Mesendoderm (in vitro differentiated cells): ENCODE measurements around the gene RNASEH2A.

ENCODE experiments used
- DNase-seq: peaks from one replicate; pipeline ENCODE4 v3.0.0; 2013
- H2AK5ac ChIP-seq: 2 replicates; pipeline ENCODE4 v1.6.1; 2013; ENCODE audit warnings: low read length, inconsistent platforms
- H2BK120ac ChIP-seq: 2 replicates; pipeline ENCODE4 v1.6.1; 2013; ENCODE audit warnings: low read depth, mild to moderate bottlenecking, low read length, moderate library complexity, mixed read lengths
- H2BK15ac ChIP-seq: replicated peaks from 2 replicates; pipeline ENCODE4 v1.6.1; 2013; ENCODE audit warnings: low read depth, mild to moderate bottlenecking, moderate library complexity
- H2BK5ac ChIP-seq: 2 replicates; pipeline ENCODE4 v1.6.1; 2013; ENCODE audit warnings: low read length, inconsistent platforms
- H3K18ac ChIP-seq: 2 replicates; pipeline ENCODE4 v1.6.1; 2013; ENCODE audit warnings: mild to moderate bottlenecking, low read length, mixed read lengths
- H3K23ac ChIP-seq: one replicate; pipeline ENCODE4 v1.6.1; 2013; ENCODE audit warnings: low read length
- H3K27ac ChIP-seq: 2 replicates; pipeline ENCODE4 v1.5.1; 2013; ENCODE audit warnings: low read depth, mild to moderate bottlenecking, inconsistent platforms, low read length, moderate library complexity
- H3K27me3 ChIP-seq: 2 replicates; pipeline ENCODE4 v1.6.1; 2013; ENCODE audit warnings: low read length, control low read depth, mild to moderate bottlenecking, inconsistent platforms; ENCODE audit not compliant: insufficient read depth, poor library complexity
- H3K36me3 ChIP-seq: 2 replicates; pipeline ENCODE4 v1.6.1; 2013; ENCODE audit warnings: low read length, inconsistent platforms; ENCODE audit not compliant: control insufficient read depth, insufficient read depth
- H3K4ac ChIP-seq: one replicate; pipeline ENCODE4 v1.6.1; 2013; ENCODE audit warnings: low read depth, mild to moderate bottlenecking, low read length, moderate library complexity
- H3K4me1 ChIP-seq: 2 replicates; pipeline ENCODE4 v1.6.1; 2013; ENCODE audit warnings: low read depth, low read length, inconsistent platforms; ENCODE audit not compliant: control insufficient read depth
- H3K4me2 ChIP-seq: 2 replicates; pipeline ENCODE4 v1.6.1; 2013; ENCODE audit warnings: low read length
- H3K4me3 ChIP-seq: 2 replicates; pipeline ENCODE4 v1.5.1; 2013; ENCODE audit warnings: mild to moderate bottlenecking, low read length
- H3K56ac ChIP-seq: one replicate; pipeline ENCODE4 v1.6.1; 2013; ENCODE audit warnings: low read length
- H3K79me1 ChIP-seq: 2 replicates; pipeline ENCODE4 v1.6.1; 2013; ENCODE audit warnings: low read length, inconsistent platforms
- H3K79me2 ChIP-seq: 2 replicates; pipeline ENCODE4 v1.6.1; 2013; ENCODE audit warnings: mild to moderate bottlenecking, low read length; ENCODE audit not compliant: control insufficient read depth, insufficient read depth
- H3K9ac ChIP-seq: 2 replicates; pipeline ENCODE4 v1.6.1; 2013; ENCODE audit warnings: low read length, inconsistent platforms
- H4K5ac ChIP-seq: one replicate; pipeline ENCODE4 v1.6.1; 2013; ENCODE audit warnings: low read length
- H4K8ac ChIP-seq: one replicate; pipeline ENCODE4 v1.6.1; 2013; ENCODE audit warnings: low read depth, mild to moderate bottlenecking, control low read depth, low read length, moderate library complexity
- WGBS: extraction: QIAGEN DNeasy Blood & Tissue Kit; methylation state at CpG from one replicate; pipeline ENCODE4 v1.1.7; 2013; ENCODE audit warnings: low lambda C conversion rate, missing lambda C conversion rate; ENCODE audit not compliant: insufficient coverage; ENCODE audit errors: extremely low coverage; 5-methylcytosine and 5-hydroxymethylcytosine counted together

The RNASEH2A gene

GRCh38 chr19:12773571-12773970 lies 32.8 kb upstream of the RNASEH2A start:
- H3K9ac ChIP-seq: no peak overlapping the region
- no peak overlapping the region for H3K18ac ChIP-seq
- H3K56ac ChIP-seq: no peak overlapping the region
- H3K79me1 ChIP-seq: no peaks in the 10 kb centered on the region
- H2BK15ac ChIP-seq: no peak overlapping the region
- H3K4me2 ChIP-seq: no peak overlapping the region
- H3K79me2 ChIP-seq: no peaks in the 10 kb centered on the region
- no peak overlapping the region for H4K8ac ChIP-seq
- H3K27ac ChIP-seq: no peak overlapping the region
- no peaks in the 10 kb centered on the region for H3K27me3 ChIP-seq
- H3K4ac ChIP-seq: no peak overlapping the region
- no peak overlapping the region for H2AK5ac ChIP-seq
- DNase-seq: peak; percentile 69
- no CpG with 5 or more reads among the region's 2 CpGs for WGBS
- H4K5ac ChIP-seq: no peak overlapping the region
- H3K4me3 ChIP-seq: no peak overlapping the region
- H2BK5ac ChIP-seq: no peak overlapping the region
- H3K36me3 ChIP-seq: no peaks in the 10 kb centered on the region
- peaks cover 2% of the 10 kb centered on the region for H3K4me1 ChIP-seq
- no peak overlapping the region for H2BK120ac ChIP-seq
- H3K23ac ChIP-seq: no peak overlapping the region

DNA sequence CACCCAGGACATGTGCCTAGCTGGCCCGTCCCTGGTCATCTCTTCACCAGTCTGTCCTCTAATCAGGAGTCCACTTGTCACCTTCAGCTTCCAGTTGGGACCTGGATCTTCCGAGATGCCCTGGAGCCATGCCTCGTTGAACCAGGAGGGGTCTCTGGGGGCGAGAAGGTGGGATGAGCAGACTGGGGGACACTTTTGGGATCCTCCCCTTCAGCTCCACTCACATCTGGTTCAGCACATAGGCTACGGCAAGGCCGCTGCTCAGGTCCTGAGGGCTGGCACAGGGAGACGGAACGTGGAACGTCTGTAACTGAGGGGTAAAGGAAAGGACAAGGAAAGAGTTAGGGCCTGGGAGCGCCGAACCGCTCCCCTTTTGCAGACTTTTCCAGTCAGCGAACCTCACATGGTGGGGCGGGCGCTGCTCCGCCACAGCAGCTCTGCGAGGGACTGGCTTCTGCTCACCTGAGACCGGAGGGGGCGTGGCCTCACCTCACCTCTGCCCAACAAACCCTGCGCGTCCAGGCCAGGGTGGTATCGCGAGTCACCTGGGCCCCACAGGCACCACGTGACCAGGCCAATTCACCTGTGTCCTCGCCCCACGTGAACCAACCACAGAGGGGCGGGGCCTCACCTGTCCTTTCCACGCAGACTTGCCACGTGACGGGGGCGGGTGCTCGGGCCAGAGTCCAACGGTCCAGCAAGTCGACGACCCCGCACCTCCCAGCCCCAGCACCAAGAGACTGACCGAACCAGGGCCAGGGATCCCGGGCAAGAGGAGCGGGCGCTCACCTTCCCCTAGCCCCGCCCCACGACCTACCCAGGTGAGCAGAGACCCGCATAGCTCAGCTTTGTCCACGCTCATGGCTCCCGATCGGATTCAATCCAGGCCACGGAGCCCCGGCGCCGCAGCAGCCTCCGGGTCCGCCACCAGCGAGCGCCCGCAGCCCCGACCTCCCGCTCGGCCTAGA lies 31.5 kb upstream of the RNASEH2A start, which contains the start of gene HOOK2:
Gene HOOK2 (minus strand): TSS at position 965 of the 968 bp plus-strand sequence. CDS start 103 bp downstream, at position 862.
- H3K4me3 ChIP-seq: peak within 1 kb of the TSS; percentile 45
- peak within 1 kb of the TSS; percentile 95 for H3K56ac ChIP-seq
- H3K79me2 ChIP-seq: no peaks in the 10 kb centered on the region
- H3K36me3 ChIP-seq: no peaks in the 10 kb centered on the region
- peak within 1 kb of the TSS; percentile 13 for H3K18ac ChIP-seq
- H3K27me3 ChIP-seq: no peaks in the 10 kb centered on the region
- WGBS: no CpG with 5 or more reads among the region's 58 CpGs
- no peaks in the 10 kb centered on the region for H3K79me1 ChIP-seq
- H3K4me1 ChIP-seq: peaks cover 8% of the 10 kb centered on the region
- no peak within 1 kb of the TSS for H2AK5ac ChIP-seq
- H3K4ac ChIP-seq: no peak within 1 kb of the TSS
- H3K9ac ChIP-seq: peak within 1 kb of the TSS; percentile 77
- H2BK15ac ChIP-seq: no peak within 1 kb of the TSS
- no peak within 1 kb of the TSS for H2BK120ac ChIP-seq
- peak within 1 kb of the TSS; percentile 87 for H3K4me2 ChIP-seq
- peak within 1 kb of the TSS; percentile 15 for H3K27ac ChIP-seq
- no peak within 1 kb of the TSS for H4K5ac ChIP-seq
- no peak within 1 kb of the TSS for H3K23ac ChIP-seq
- no peak within 1 kb of the TSS for H4K8ac ChIP-seq
- DNase-seq: peak; percentile 91
- H2BK5ac ChIP-seq: no peak within 1 kb of the TSS

DNA sequence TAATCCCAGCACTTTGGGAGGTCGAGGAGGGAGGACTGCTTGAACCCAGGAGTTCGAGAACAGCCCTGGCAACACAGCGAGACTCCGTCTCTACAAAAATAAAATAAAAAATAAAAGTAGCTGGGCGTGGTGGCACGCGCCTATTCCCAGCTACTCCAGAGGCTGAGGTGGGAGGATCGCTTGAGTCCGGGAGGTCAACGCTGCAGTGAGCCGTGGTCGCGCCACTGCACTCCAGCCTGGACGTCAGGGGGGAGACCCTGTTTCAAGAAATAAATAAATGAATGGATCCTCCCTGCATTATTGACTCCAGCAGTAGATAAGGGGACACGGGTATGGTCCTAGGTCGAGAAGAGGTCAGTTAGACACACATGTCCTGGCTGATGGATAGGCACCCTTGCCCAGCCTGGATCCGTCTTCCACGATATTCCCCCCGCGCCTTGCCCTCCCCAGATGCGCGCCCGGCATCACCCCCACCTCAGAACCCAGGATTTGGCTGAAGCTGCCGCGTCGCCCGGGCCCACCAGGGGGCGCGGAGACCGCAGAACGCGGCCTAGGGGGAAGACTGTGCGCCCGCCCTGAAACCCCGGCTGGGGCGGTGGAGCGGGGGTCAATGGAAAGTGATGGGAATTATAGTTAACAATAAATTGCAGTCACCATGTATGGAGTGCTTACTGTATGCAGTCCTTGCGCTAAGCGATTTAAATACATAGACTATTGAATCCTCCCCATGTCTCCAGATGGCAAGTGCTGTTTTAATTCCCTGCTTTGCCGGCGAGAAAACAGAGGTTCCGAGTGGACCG lies 29.0 kb upstream of the RNASEH2A start:
- no peak overlapping the region for H4K8ac ChIP-seq
- no peaks in the 10 kb centered on the region for H3K79me1 ChIP-seq
- H3K4me1 ChIP-seq: peaks cover 8% of the 10 kb centered on the region
- peak overlapping the region; percentile 78 for H3K9ac ChIP-seq
- no peak overlapping the region for H3K18ac ChIP-seq
- no peak overlapping the region for H3K23ac ChIP-seq
- H4K5ac ChIP-seq: no peak overlapping the region
- H3K56ac ChIP-seq: peak overlapping the region; percentile 95
- no peaks in the 10 kb centered on the region for H3K27me3 ChIP-seq
- H2AK5ac ChIP-seq: no peak overlapping the region
- no peak overlapping the region for H2BK120ac ChIP-seq
- H2BK15ac ChIP-seq: no peak overlapping the region
- WGBS: no CpG with 5 or more reads among the region's 43 CpGs
- H3K36me3 ChIP-seq: no peaks in the 10 kb centered on the region
- no peak overlapping the region for H3K4ac ChIP-seq
- H3K79me2 ChIP-seq: no peaks in the 10 kb centered on the region
- no peak overlapping the region for H3K27ac ChIP-seq
- peak; percentile 85 for DNase-seq
- H3K4me3 ChIP-seq: peak overlapping the region; percentile 12
- H2BK5ac ChIP-seq: no peak overlapping the region
- peak overlapping the region; percentile 86 for H3K4me2 ChIP-seq

DNA sequence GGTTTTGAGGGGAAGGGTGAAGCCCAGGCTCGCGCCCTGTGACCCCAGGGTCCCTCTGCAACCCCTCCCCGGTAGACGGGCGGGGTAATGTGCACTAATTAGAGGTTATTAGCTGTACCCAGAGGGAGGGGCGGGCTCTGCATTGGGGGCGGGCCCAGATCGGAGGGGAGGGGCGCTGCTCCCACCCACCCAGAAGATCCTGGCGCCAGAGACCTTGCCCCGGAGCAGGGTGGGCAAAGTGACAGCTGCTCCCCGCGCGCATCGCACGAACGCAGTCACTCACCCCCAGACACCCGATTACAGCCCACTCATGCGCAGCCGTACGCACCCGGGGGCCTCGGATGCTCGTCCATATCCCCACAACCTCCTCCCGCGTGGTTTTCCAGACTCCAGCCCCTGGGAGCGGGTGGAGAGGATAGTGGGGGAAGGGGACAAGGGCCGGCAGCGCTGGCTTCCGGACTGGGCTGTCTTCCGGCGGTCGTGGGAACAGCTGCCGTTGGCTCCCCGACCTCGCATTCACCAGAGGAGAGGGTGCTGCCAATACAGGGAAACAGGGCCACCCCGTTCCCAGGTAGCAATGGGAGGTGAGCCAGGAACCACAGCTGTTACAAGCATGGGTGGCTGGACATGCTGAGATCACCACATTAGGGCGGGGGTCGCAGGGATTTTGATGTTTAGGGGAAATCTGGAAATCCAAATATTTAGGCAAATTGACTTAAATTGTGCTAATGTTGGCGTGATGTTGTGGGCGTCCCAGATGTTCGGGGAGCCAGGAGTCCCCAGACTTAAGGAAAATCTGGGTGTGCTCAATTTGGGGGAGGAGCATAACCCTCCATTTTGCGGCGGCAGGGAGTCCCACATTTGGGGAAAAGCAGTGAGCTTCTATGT lies 28.1 kb upstream of the RNASEH2A start:
- Histone ChIP-seq H3K4ac (peak overlapping the region; percentile 6), H3K36me3 (no peaks in the 10 kb centered on the region), H3K4me2 (peak overlapping the region; percentile 88), H3K9ac (peak overlapping the region; percentile 78), H2BK5ac (peak overlapping the region; percentile 69), H3K23ac (no peak overlapping the region), H4K5ac (no peak overlapping the region), H3K27me3 (no peaks in the 10 kb centered on the region), H4K8ac (no peak overlapping the region), H3K18ac (peak overlapping the region; percentile 29), H3K79me1 (no peaks in the 10 kb centered on the region), H3K56ac (peak overlapping the region; percentile 95), H2BK120ac (no peak overlapping the region), H3K27ac (peak overlapping the region; percentile 36), H3K79me2 (no peaks in the 10 kb centered on the region), H2AK5ac (no peak overlapping the region), H3K4me3 (peak overlapping the region; percentile 48), H3K4me1 (peaks cover 8% of the 10 kb centered on the region), H2BK15ac (no peak overlapping the region)
- peak; percentile 70 for DNase-seq
- no CpG with 5 or more reads among the region's 44 CpGs for WGBS

DNA sequence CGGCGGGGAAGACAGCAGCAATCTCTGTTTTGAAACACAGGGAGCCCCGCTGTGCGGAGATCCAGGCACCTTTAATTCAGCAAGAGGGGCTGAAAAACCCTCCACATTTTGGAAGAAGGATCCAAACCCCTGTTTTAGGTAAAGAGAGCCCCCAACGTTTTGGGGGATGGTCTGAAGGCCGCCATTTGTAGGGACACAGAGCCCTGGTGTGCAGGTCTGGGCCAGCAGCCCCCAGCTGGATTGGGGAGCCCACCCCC lies 27.6 kb upstream of the RNASEH2A start:
- whole genome bisulfite sequencing: no CpG with 5 or more reads among the region's 6 CpGs
- no peak overlapping the region for H4K8ac ChIP-seq
- H3K56ac ChIP-seq: peak overlapping the region; percentile 95
- no peak overlapping the region for H2AK5ac ChIP-seq
- H3K27me3 ChIP-seq: no peaks in the 10 kb centered on the region
- peak overlapping the region; percentile 6 for H3K4ac ChIP-seq
- H3K18ac ChIP-seq: peak overlapping the region; percentile 29
- H3K27ac ChIP-seq: peak overlapping the region; percentile 36
- no peaks in the 10 kb centered on the region for H3K79me1 ChIP-seq
- no peak overlapping the region for H2BK5ac ChIP-seq
- H3K4me1 ChIP-seq: peaks cover 12% of the 10 kb centered on the region
- H3K36me3 ChIP-seq: no peaks in the 10 kb centered on the region
- no peak overlapping the region for H3K4me3 ChIP-seq
- no peak for DNase-seq
- H3K9ac ChIP-seq: peak overlapping the region; percentile 78
- no peak overlapping the region for H4K5ac ChIP-seq
- H3K79me2 ChIP-seq: no peaks in the 10 kb centered on the region
- H3K4me2 ChIP-seq: peak overlapping the region; percentile 88
- no peak overlapping the region for H2BK15ac ChIP-seq
- no peak overlapping the region for H2BK120ac ChIP-seq
- no peak overlapping the region for H3K23ac ChIP-seq
